ENCODE results near the gene PDZRN3. TPM values are rescaled to one million over a fixed set of nuclear protein-coding genes. Genes with fewer than 3 reads are reported as not detected.

PDZRN3 gene
- total RNA-seq, result 100 to 1,000 TPM in 4 of 9 donors, 10 to 100 TPM in 5; 48.9 to 163 (median 83.1) TPM
- polyA plus RNA-seq, result 10 to 100 TPM; 30.2 to 49.2 TPM
- long read RNA-seq, donor 1, full-length matches to known transcripts, result 62 of 193 reads
- long read RNA-seq, donor 1, partial matches to known transcripts, result 24 of 193 reads
- long read RNA-seq, donor 1, other reads (novel, unspliced or antisense), result 107 of 193 reads
- long read RNA-seq, donor 2, full-length matches to known transcripts, result 77 of 177 reads
- long read RNA-seq, donor 2, partial matches to known transcripts, result 87 of 177 reads
- long read RNA-seq, donor 2, other reads (novel, unspliced or antisense), result 13 of 177 reads
- long read RNA-seq, donor 3, full-length matches to known transcripts, result 75 of 144 reads
- long read RNA-seq, donor 3, partial matches to known transcripts, result 9 of 144 reads
- long read RNA-seq, donor 3, other reads (novel, unspliced or antisense), result 60 of 144 reads

DNA sequence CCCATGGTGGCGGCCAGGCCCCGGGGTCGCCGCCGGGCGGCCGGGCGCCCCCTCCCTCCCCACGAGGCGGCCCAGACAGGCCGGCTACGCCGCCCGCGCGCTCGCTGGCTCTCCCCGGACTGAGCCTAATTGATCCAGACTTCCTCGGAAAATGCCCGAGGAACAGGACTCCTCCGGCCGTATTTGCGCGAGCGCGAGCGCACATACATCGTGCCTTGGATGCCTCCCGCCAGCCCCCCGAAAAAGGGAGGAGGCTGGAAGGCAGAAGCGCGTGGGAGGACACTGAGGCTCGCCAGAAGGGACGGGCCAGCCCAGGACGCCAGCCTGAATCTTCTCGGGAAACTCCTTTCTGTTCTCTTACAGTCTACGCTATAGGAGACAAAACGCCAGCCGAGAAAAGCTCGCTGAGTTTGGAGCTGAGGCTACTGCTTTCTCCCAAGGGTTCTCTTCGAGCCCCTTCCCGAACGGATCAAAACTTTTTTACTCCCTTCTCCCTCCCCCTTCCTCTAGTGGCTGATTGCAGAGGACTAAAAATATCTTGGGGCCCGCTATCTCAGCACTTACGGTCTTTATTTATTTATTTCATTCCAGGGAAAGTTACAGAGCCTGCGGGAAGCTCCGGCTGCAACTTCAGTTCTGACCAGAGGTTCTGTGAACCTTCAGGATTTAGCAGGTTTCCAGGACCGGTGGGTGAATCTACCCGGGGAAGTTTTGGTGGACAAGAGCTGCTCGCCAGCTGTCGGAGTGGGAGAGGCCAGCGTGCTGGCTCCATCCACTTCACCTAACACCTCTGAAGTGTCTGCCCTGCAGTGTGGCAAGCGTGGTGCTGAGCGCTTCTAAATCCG lies at the start of gene PDZRN3:
Gene PDZRN3 (minus strand): TSS at position 121 of the 845 bp plus-strand sequence.
- Histone ChIP-seq H3K27ac (peak within 1 kb of the TSS; percentile 75 to 95 (median 90)), H3K9me3 (no peaks in the 10 kb centered on the region), H3K4me3 (peak within 1 kb of the TSS; percentile 39 to 86 (median 63)), H3K4me1 (peaks cover 0 to 46% (median 15%) of the 10 kb centered on the region in 12 donors), H3K27me3 (peaks cover 0 to 11% (median 0%) of the 10 kb centered on the region in 9 donors), H3K36me3 (no peaks in the 10 kb centered on the region)
- peak; percentile 65 to 81 (median 75) for DNase-seq
- TF ChIP-seq, protein P1, sequence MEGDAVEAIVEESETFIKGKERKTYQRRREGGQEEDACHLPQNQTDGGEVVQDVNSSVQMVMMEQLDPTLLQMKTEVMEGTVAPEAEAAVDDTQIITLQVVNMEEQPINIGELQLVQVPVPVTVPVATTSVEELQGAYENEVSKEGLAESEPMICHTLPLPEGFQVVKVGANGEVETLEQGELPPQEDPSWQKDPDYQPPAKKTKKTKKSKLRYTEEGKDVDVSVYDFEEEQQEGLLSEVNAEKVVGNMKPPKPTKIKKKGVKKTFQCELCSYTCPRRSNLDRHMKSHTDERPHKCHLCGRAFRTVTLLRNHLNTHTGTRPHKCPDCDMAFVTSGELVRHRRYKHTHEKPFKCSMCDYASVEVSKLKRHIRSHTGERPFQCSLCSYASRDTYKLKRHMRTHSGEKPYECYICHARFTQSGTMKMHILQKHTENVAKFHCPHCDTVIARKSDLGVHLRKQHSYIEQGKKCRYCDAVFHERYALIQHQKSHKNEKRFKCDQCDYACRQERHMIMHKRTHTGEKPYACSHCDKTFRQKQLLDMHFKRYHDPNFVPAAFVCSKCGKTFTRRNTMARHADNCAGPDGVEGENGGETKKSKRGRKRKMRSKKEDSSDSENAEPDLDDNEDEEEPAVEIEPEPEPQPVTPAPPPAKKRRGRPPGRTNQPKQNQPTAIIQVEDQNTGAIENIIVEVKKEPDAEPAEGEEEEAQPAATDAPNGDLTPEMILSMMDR (IDR thresholded peaks at IDR 0.05), result no peak
- TF ChIP-seq POLR2A (IDR thresholded peaks at IDR 0.05), result peak in 1 of 2 donors; percentile 87
- WGBS, 4 donors, result 1 to 2% (median 1%) methylated on average over 29 to 55 of the region's 55 CpGs
- intact Hi-C loops (cut with DNase I), result loop anchor here in 8 of 10 donors (2.0 to 10.0 kb wide), 12 partner anchors 53 to 222 kb away; no protein-coding TSS in a partner anchor
- ATAC-seq, result peak; percentile 25 to 58 (median 56)

DNA sequence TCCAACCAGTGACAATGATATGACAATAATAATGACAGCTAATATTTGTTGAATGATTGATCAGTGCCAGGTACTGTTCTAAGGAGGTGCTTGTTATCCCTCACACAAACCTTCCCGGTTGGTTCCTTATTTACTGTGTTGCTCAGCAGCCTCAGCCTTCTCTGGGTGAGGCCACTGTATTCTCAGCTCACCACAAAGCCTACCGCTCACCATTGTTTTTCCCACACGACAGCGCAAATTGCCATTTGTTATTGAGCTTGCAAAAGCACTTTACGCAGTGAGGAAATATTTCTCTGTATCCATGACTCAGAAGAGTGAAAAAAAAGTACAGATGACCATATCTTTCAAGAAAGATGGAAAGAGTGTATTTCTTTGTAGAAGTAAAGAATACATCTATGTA lies 49.5 kb upstream of the PDZRN3 start:
- 61 to 68% (median 65%) methylated on average over 5 of the region's 5 CpGs for WGBS, 4 donors
- ATAC-seq (no peak), DNase-seq (no peak)
- Histone ChIP-seq H3K27ac (no peak overlapping the region), H3K4me1 (peaks cover 0 to under 1% (median 0%) of the 10 kb centered on the region in 12 donors), H3K9me3 (no peaks in the 10 kb centered on the region), H3K36me3 (no peaks in the 10 kb centered on the region), H3K27me3 (no peaks in the 10 kb centered on the region), H3K4me3 (no peak overlapping the region)
- TF ChIP-seq, protein P1 (IDR thresholded peaks at IDR 0.05), result no peak
- no peak for TF ChIP-seq POLR2A (IDR thresholded peaks at IDR 0.05)
- intact Hi-C loops (cut with DNase I), result no loop called here

DNA sequence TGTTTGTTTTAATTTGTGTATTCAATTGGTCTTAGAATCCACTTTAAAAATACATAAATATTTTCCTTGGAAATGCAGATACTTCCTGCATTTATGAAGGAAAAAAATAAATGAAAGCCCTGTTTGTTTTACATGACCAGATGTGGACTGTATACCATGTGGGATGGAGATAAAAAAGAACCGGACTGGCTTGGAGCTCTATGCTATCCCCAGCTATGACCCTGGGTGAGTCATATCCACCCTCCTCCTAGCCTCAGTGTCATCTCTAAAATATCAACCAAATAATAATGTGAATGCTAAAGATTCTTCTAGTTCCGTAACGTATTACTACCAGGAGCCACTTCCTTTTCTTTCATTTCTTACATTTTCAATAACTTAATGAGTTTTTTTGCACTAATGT lies 44.5 kb upstream of the PDZRN3 start:
- DNase-seq (no peak), ATAC-seq (peak in 3 of 4 donors; percentile 48 to 80 (median 70))
- Histone ChIP-seq H3K27ac (no peak overlapping the region), H3K4me3 (no peak overlapping the region), H3K9me3 (no peaks in the 10 kb centered on the region), H3K27me3 (no peaks in the 10 kb centered on the region), H3K4me1 (peaks cover 0 to 18% (median 2%) of the 10 kb centered on the region in 12 donors), H3K36me3 (no peaks in the 10 kb centered on the region)
- TF ChIP-seq, protein P1 (IDR thresholded peaks at IDR 0.05), result no peak
- TF ChIP-seq POLR2A (IDR thresholded peaks at IDR 0.05), result no peak
- intact Hi-C loops (cut with DNase I), result no loop called here
- 40 to 70% (median 58%) methylated on average over 3 of the region's 3 CpGs for WGBS, 4 donors

DNA sequence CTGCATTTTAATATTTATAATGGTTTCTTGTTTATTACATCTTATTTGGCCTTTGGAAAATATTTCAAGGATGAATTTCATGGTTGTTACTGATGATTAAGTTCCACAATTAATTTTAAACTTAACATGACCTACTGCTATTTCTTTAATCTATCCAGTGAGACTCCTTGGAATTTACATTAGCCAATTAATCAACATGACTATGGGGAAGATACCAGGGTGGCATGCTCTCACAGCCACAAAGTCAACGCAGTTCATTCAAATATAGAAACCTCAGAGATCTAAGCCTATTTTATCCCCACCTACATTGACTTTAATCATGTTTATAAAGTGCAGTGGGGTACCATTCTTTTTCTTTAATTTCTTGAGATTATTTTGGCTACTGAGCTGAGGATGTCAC lies 43.6 kb upstream of the PDZRN3 start:
- ATAC-seq (no peak), DNase-seq (no peak)
- 80 to 91% (median 83%) methylated on average over 1 of the region's 1 CpG for WGBS, 4 donors
- H3K9me3 ChIP-seq, result no peaks in the 10 kb centered on the region
- no peaks in the 10 kb centered on the region for H3K27me3 ChIP-seq
- intact Hi-C loops (cut with DNase I), result no loop called here
- TF ChIP-seq, protein P1 (IDR thresholded peaks at IDR 0.05), result no peak
- no peak for TF ChIP-seq POLR2A (IDR thresholded peaks at IDR 0.05)
- H3K36me3 ChIP-seq, result no peaks in the 10 kb centered on the region
- no peak overlapping the region for H3K27ac ChIP-seq
- H3K4me3 ChIP-seq, result no peak overlapping the region
- peaks cover 0 to 22% (median 2%) of the 10 kb centered on the region in 12 donors for H3K4me1 ChIP-seq

All from heart left ventricle (tissue), 16 donors.